Measurements from ENCODE around the gene KCNMA1. TPM values are rescaled to one million over a fixed set of nuclear protein-coding genes. Genes with fewer than 3 reads are reported as not detected.

KCNMA1 gene
- polyA plus RNA-seq, 1 of the 3 experiments (the other 2 are of a cell fraction), result 107 TPM

DNA sequence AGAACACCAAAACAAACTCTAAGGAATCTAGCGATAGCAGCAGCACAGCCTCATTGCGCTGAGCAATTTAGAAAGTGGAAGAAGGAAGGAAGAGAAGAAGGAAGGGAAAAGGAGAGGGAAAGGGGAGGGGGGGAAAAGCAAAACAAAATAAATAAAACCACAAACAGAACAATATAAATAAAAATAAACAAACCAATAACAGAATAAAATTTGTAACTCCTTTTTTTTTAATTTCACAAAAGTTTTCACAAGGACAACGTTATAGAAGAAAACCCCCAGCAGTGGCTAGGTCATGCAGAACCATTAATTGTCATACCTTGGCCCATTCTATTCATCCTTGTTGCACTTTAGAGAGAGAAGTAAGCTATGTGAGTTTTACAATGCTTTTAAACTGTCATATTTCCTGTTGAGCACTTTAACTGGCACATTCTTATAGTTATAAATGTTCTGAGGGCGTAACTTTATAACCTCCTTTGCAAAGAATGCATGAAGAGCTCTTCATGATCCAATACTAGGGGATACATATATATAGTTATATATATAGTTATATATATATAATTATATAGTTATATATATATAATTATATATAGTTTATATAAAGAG, 752.8 kb downstream of the KCNMA1 start (continued):
- no peak for TF ChIP-seq FOXM1 (IDR thresholded peaks at IDR 0.05; ENCODE audit: low read depth)
- TF ChIP-seq, protein P1, sequence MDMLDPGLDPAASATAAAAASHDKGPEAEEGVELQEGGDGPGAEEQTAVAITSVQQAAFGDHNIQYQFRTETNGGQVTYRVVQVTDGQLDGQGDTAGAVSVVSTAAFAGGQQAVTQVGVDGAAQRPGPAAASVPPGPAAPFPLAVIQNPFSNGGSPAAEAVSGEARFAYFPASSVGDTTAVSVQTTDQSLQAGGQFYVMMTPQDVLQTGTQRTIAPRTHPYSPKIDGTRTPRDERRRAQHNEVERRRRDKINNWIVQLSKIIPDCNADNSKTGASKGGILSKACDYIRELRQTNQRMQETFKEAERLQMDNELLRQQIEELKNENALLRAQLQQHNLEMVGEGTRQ (IDR thresholded peaks at IDR 0.05; ENCODE audit: borderline replicate concordance, low read depth, low read length), result no peak
- no peak for TF ChIP-seq SIN3A (IDR thresholded peaks at IDR 0.05; ENCODE audit: borderline replicate concordance, low read depth, low read length)

DNA sequence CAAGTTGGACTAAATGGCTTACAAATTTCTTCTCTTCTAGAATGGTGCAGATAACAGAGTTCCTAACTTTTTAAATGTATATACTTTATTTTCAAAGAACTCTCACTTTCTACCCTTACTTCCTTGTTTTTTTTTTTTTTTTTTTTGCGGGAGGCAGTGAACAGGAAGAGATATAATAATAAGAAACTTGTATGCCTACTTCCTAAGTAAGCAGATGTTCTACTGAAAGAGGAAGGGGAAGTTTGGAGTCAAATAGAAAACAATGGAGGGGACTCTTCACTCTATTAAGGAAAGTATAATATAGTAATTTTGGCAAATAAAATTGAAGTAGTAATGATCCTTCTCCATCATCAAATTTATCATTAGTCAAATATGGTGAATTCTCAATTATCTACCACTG, 754.0 kb downstream of the KCNMA1 start:
- 85% methylated on average over 1 of the region's 1 CpG for WGBS (ENCODE audit: low lambda C conversion rate)
- no peak overlapping the region for H3K27ac ChIP-seq (ENCODE audit: low read depth in 2 of 2, low read length in 1 of 2)
- H3K9ac ChIP-seq, result no peak overlapping the region
- no peak for TF ChIP-seq NFIC (IDR thresholded peaks at IDR 0.05; ENCODE audit: borderline replicate concordance)
- TF ChIP-seq, protein P2, sequence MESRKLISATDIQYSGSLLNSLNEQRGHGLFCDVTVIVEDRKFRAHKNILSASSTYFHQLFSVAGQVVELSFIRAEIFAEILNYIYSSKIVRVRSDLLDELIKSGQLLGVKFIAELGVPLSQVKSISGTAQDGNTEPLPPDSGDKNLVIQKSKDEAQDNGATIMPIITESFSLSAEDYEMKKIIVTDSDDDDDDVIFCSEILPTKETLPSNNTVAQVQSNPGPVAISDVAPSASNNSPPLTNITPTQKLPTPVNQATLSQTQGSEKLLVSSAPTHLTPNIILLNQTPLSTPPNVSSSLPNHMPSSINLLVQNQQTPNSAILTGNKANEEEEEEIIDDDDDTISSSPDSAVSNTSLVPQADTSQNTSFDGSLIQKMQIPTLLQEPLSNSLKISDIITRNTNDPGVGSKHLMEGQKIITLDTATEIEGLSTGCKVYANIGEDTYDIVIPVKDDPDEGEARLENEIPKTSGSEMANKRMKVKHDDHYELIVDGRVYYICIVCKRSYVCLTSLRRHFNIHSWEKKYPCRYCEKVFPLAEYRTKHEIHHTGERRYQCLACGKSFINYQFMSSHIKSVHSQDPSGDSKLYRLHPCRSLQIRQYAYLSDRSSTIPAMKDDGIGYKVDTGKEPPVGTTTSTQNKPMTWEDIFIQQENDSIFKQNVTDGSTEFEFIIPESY (IDR thresholded peaks at IDR 0.05; ENCODE audit: borderline replicate concordance, low read depth), result no peak
- TF ChIP-seq SIN3A (IDR thresholded peaks at IDR 0.05; ENCODE audit: borderline replicate concordance, low read depth, low read length), result no peak
- no peak for TF ChIP-seq FOSL2 (IDR thresholded peaks at IDR 0.05; ENCODE audit: borderline replicate concordance, low read depth)
- no peak for TF ChIP-seq EP300 (IDR thresholded peaks at IDR 0.05; ENCODE audit: borderline replicate concordance in 1 of 2, low read depth in 1 of 2, low read length in 1 of 2)
- TF ChIP-seq, protein P3, sequence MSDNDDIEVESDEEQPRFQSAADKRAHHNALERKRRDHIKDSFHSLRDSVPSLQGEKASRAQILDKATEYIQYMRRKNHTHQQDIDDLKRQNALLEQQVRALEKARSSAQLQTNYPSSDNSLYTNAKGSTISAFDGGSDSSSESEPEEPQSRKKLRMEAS (IDR thresholded peaks at IDR 0.05; ENCODE audit: low read depth), result no peak
- TF ChIP-seq, protein P4, sequence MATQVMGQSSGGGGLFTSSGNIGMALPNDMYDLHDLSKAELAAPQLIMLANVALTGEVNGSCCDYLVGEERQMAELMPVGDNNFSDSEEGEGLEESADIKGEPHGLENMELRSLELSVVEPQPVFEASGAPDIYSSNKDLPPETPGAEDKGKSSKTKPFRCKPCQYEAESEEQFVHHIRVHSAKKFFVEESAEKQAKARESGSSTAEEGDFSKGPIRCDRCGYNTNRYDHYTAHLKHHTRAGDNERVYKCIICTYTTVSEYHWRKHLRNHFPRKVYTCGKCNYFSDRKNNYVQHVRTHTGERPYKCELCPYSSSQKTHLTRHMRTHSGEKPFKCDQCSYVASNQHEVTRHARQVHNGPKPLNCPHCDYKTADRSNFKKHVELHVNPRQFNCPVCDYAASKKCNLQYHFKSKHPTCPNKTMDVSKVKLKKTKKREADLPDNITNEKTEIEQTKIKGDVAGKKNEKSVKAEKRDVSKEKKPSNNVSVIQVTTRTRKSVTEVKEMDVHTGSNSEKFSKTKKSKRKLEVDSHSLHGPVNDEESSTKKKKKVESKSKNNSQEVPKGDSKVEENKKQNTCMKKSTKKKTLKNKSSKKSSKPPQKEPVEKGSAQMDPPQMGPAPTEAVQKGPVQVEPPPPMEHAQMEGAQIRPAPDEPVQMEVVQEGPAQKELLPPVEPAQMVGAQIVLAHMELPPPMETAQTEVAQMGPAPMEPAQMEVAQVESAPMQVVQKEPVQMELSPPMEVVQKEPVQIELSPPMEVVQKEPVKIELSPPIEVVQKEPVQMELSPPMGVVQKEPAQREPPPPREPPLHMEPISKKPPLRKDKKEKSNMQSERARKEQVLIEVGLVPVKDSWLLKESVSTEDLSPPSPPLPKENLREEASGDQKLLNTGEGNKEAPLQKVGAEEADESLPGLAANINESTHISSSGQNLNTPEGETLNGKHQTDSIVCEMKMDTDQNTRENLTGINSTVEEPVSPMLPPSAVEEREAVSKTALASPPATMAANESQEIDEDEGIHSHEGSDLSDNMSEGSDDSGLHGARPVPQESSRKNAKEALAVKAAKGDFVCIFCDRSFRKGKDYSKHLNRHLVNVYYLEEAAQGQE (IDR thresholded peaks at IDR 0.05; ENCODE audit: low read depth, low read length), result no peak
- TF ChIP-seq JUND (IDR thresholded peaks at IDR 0.05), result no peak
- TF ChIP-seq GABPA (IDR thresholded peaks at IDR 0.05; ENCODE audit: low read depth), result no peak
- TF ChIP-seq RXRA (IDR thresholded peaks at IDR 0.05; ENCODE audit: borderline replicate concordance, low read depth), result no peak
- no peaks in the 10 kb centered on the region for H3K27me3 ChIP-seq (ENCODE audit: insufficient read depth)
- H3K36me3 ChIP-seq (replicated peaks in 1 of 2; ENCODE audit: control insufficient read depth in 1 of 2, insufficient read depth in 2 of 2, low read length in 1 of 2), result peaks cover 0 to 29% of the 10 kb centered on the region in 2 experiments
- no peaks in the 10 kb centered on the region for H3K79me2 ChIP-seq (ENCODE audit: insufficient read depth)
- H3K4me2 ChIP-seq, result no peak overlapping the region
- no peaks in the 10 kb centered on the region for H3F3A ChIP-seq (replicated peaks; ENCODE audit: insufficient read depth)
- H3K9me2 ChIP-seq, result no peaks in the 10 kb centered on the region
- H3K9me3 ChIP-seq, result no peaks in the 10 kb centered on the region
- H4K20me1 ChIP-seq (ENCODE audit: insufficient read depth), result no peaks in the 10 kb centered on the region
- no peak for DNase-seq
- H3K4me3 ChIP-seq (ENCODE audit: low read depth in 2 of 2, low read length in 1 of 2), result no peak overlapping the region
- ChIA-PET POLR2A (no interaction called here), CTCF (interaction anchor here (0.7 kb wide), 1 partner anchor 14 kb away, joined by 3 read pairs; no protein-coding TSS in a partner anchor)
- H3K4me1 ChIP-seq (ENCODE audit: control insufficient read depth in 1 of 2, insufficient read depth in 2 of 2, low read depth in 1 of 2, low read length in 1 of 2), result peaks cover 0 to 27% of the 10 kb centered on the region in 2 experiments; a peak in 2 of 4 replicates
- no peak overlapping the region for H2AFZ ChIP-seq (ENCODE audit: low read depth)

All from SK-N-SH (cell line).